ENCODE results near the gene RNF138.
"Not testable (repeated sequence)": the region's sequence is repeated elsewhere in the genome, so short reads cannot be mapped to it uniquely, and the experiment has no call there.

The RNF138 gene

DNA sequence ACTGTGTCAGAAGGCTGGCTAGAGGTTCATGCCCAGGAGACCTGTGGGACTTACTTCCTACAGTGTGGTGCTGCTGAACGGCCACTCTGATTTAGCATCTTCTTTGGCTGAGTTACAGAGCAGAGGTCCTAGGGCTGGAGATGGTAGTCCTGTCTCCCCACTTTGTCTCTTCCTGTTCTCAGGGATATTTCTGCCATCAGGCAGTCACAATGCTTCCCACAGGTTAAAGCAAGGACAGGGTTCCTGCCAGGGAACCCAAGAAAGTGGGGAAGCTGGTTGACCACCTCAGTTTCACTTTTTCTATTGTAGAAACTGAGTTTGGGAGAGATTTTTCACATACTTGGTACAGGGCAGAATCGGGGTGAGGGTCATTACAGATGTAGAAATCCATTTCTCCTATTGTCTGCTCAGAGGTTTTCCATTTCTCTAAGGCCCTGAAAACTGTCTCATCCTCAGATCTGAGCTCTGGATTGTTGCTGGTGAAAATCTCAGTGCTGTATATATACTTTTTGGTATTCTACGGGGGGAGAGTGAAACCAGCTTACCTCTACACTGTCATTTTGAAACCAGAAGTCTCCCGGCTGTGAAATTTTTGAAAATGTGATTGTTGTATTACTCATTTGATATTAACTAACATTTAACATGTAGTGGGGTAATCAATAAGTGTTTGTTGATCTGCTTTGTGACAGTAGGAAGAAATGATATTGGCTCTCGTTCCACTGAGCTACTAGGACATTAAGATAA lies 61.2 kb downstream of the RNF138 start:
- no peaks in the 10 kb centered on the region for H3K27me3 ChIP-seq (ENCODE audit: low read depth, low read length)
- H3K4me1 ChIP-seq (ENCODE audit: control insufficient read depth in 1 of 2, insufficient read depth in 2 of 2, low read length in 2 of 2), result no peaks in the 10 kb centered on the region
- H3K4me3 ChIP-seq (ENCODE audit: low read depth in 1 of 2, low read length in 2 of 2), result no peak overlapping the region
- H3K9me3 ChIP-seq (ENCODE audit: control insufficient read depth in 1 of 2, low read length in 2 of 2), result no peaks in the 10 kb centered on the region
- no peak overlapping the region for H3K27ac ChIP-seq (ENCODE audit: low read length)
- no peaks in the 10 kb centered on the region for H3K36me3 ChIP-seq (ENCODE audit: control insufficient read depth in 1 of 2, insufficient read depth in 2 of 2, low read length in 2 of 2)

DNA sequence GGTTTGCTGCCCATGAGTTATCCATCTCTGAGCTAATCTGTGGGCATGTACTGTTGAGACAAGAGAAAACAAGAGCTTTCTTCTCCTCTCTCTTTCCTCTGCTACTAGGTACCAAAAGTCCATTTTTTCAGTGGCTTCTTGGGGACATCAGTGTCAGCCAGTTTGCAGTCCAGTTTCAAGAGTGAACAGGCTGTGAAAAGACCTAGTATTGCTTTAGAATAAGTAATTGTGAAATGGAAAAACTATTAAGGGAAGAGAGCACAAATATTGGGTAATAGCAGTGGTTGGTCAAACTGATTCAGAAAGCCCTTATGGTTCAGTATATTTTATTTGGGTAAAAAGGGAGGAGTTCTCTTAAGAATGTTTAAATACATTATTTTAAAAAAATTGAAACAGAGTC lies 65.2 kb downstream of the RNF138 start:
- no peaks in the 10 kb centered on the region for H3K27me3 ChIP-seq (ENCODE audit: low read depth, low read length)
- H3K36me3 ChIP-seq (ENCODE audit: control insufficient read depth in 1 of 2, insufficient read depth in 2 of 2, low read length in 2 of 2), result no peaks in the 10 kb centered on the region
- H3K27ac ChIP-seq (ENCODE audit: low read length), result no peak overlapping the region
- H3K9me3 ChIP-seq (ENCODE audit: control insufficient read depth in 1 of 2, low read length in 2 of 2), result no peaks in the 10 kb centered on the region
- no peak overlapping the region for H3K4me3 ChIP-seq (ENCODE audit: low read depth in 1 of 2, low read length in 2 of 2)
- H3K4me1 ChIP-seq (ENCODE audit: control insufficient read depth in 1 of 2, insufficient read depth in 2 of 2, low read length in 2 of 2), result no peaks in the 10 kb centered on the region

DNA sequence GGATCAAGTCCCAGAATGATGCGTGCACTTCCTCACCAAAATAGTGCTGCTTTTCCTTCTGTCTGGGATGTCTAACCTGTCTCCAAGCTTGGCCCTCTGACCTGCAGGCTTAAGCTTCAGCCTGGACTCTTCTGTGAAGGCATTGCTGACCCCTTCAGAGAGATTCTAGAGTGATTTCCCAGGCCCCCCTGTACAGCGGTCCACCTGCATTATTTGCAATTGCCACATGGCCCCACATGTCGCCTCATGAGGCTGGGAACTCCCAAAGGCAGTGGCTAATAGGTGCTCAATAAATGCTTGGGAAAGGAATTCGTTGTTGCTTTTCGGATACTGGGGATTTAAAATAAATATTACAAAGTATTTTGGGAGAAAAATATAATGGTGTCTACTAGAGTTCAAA lies 65.9 kb downstream of the RNF138 start:
- no peaks in the 10 kb centered on the region for H3K9me3 ChIP-seq (ENCODE audit: control insufficient read depth in 1 of 2, low read length in 2 of 2)
- no peaks in the 10 kb centered on the region for H3K27me3 ChIP-seq (ENCODE audit: low read depth, low read length)
- no peak overlapping the region for H3K27ac ChIP-seq (ENCODE audit: low read length)
- no peak overlapping the region for H3K4me3 ChIP-seq (ENCODE audit: low read depth in 1 of 2, low read length in 2 of 2)
- no peaks in the 10 kb centered on the region for H3K36me3 ChIP-seq (ENCODE audit: control insufficient read depth in 1 of 2, insufficient read depth in 2 of 2, low read length in 2 of 2)
- H3K4me1 ChIP-seq (ENCODE audit: control insufficient read depth in 1 of 2, insufficient read depth in 2 of 2, low read length in 2 of 2), result no peaks in the 10 kb centered on the region

DNA sequence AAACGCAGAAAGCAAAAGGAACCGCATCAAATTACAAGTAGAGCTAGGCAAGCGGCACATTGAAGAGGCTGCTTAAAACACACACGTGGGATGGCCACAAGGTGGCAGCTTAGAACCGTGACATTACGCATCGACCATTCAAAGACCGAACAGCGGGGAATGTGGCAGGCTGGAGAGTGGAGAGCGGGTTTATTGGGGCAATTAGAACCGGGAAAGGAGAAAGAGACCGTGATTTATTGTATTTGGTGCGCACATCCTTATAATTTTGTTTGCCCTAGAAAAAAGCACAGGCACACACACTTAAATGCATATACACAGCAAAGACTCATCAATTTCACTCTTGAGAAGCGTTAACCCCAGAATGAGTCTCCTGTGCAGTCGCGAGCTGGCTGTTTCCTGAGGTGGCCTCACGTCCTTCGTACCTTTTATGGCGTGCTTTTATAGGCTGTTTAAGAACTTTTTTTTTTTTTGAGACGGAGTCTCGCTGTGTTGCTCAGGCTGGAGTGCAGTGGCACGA lies 66.5 kb downstream of the RNF138 start:
- peak overlapping the region; percentile 43 to 51 for H3K4me3 ChIP-seq (ENCODE audit: low read depth in 1 of 2, low read length in 2 of 2)
- H3K27ac ChIP-seq (ENCODE audit: low read length), result no peak overlapping the region
- no peaks in the 10 kb centered on the region for H3K36me3 ChIP-seq (ENCODE audit: control insufficient read depth in 1 of 2, insufficient read depth in 2 of 2, low read length in 2 of 2)
- no peaks in the 10 kb centered on the region for H3K27me3 ChIP-seq (ENCODE audit: low read depth, low read length)
- H3K4me1 ChIP-seq (ENCODE audit: control insufficient read depth in 1 of 2, insufficient read depth in 2 of 2, low read length in 2 of 2), result no peaks in the 10 kb centered on the region
- H3K9me3 ChIP-seq (ENCODE audit: control insufficient read depth in 1 of 2, low read length in 2 of 2), result no peaks in the 10 kb centered on the region

DNA sequence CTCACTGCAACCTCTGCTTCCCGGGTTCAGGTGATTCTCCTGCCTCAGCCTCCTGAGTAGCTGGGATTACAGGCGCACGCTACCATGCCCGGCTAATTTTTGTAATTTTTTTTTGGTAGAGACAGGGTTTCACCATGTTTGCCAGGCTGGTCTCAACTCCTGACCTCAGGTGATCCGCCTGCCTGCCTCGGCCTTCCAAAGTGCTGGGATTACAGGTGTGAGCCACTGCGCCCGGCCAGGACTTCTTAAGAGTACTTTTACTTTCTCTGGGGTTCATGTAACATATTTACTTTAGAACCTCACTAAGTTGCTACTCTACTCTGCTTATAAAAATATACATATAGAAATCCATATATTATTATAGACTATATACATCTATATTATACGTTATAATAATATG lies 67.0 kb downstream of the RNF138 start:
- H3K27ac ChIP-seq (ENCODE audit: low read length); H3K36me3 ChIP-seq (ENCODE audit: control insufficient read depth in 1 of 2, insufficient read depth in 2 of 2, low read length in 2 of 2); H3K27me3 ChIP-seq (ENCODE audit: low read depth, low read length); H3K4me1 ChIP-seq (ENCODE audit: control insufficient read depth in 1 of 2, insufficient read depth in 2 of 2, low read length in 2 of 2); H3K9me3 ChIP-seq (ENCODE audit: control insufficient read depth in 1 of 2, low read length in 2 of 2): not testable (repeated sequence)
- H3K4me3 ChIP-seq (ENCODE audit: low read depth in 1 of 2, low read length in 2 of 2), result peak overlapping the region; percentile 43 to 51

DNA sequence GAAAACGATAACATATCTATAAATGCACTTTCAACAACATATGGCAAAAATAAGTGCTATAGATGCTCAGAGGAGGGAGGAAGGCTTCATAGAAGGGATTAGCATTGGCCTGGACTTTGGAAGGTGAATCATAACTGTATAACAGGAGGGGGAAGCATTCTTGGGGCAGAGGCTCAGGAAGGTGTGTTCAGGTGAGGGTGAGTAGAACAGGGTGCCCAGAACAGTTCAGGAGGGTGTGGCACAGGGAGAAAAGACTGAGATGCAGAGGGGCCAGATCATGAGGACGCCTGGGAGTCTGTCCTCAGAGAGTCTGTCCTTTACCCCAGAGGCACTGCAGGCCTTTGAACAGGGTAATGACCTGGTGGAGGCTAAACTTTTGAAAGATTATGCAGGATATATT lies 68.9 kb downstream of the RNF138 start:
- no peak overlapping the region for H3K27ac ChIP-seq (ENCODE audit: low read length)
- no peaks in the 10 kb centered on the region for H3K4me1 ChIP-seq (ENCODE audit: control insufficient read depth in 1 of 2, insufficient read depth in 2 of 2, low read length in 2 of 2)
- H3K9me3 ChIP-seq (ENCODE audit: control insufficient read depth in 1 of 2, low read length in 2 of 2), result no peaks in the 10 kb centered on the region
- H3K36me3 ChIP-seq (ENCODE audit: control insufficient read depth in 1 of 2, insufficient read depth in 2 of 2, low read length in 2 of 2), result no peaks in the 10 kb centered on the region
- no peak overlapping the region for H3K4me3 ChIP-seq (ENCODE audit: low read depth in 1 of 2, low read length in 2 of 2)
- no peaks in the 10 kb centered on the region for H3K27me3 ChIP-seq (ENCODE audit: low read depth, low read length)

DNA sequence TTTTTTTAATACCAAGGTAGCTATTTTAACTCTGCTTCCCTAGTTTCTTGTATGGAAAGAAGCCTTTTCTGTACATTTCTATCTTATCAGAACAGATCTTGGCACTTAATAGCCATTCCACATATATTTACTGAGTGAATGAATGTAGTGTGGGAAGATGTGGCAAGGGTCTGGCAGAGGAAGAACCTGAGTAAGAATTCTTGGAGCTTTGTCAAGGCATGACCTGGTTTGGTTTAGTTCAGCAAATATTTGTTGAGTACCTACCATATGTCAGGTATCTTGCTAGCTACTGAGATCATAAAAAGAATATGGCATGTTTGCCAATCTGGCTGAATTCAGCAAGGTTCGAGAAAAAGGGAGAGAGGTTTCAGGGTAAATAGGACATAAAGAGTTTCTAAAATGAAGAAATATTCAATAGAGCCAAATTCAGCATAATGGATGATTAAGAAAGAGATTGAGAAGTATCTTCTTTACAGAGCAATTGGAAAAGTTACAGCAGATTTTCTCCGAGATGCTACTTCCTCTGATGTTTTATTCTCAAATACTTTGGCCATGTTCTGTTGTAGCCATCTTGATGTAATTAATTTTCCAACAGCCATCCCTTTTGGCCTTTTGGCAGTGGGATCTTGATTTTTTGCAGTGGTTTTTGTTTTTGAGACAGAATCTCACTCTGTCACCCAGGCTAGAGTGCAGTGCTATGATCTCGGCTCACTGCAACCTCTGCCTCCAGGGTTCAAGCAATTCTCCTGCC lies 76.5 kb downstream of the RNF138 start:
- H3K4me1 ChIP-seq (ENCODE audit: control insufficient read depth in 1 of 2, insufficient read depth in 2 of 2, low read length in 2 of 2), result no peaks in the 10 kb centered on the region
- H3K27me3 ChIP-seq (ENCODE audit: low read depth, low read length), result no peaks in the 10 kb centered on the region
- no peaks in the 10 kb centered on the region for H3K9me3 ChIP-seq (ENCODE audit: control insufficient read depth in 1 of 2, low read length in 2 of 2)
- H3K4me3 ChIP-seq (ENCODE audit: low read depth in 1 of 2, low read length in 2 of 2), result no peak overlapping the region
- H3K27ac ChIP-seq (ENCODE audit: low read length), result no peak overlapping the region
- H3K36me3 ChIP-seq (ENCODE audit: control insufficient read depth in 1 of 2, insufficient read depth in 2 of 2, low read length in 2 of 2), result no peaks in the 10 kb centered on the region

DNA sequence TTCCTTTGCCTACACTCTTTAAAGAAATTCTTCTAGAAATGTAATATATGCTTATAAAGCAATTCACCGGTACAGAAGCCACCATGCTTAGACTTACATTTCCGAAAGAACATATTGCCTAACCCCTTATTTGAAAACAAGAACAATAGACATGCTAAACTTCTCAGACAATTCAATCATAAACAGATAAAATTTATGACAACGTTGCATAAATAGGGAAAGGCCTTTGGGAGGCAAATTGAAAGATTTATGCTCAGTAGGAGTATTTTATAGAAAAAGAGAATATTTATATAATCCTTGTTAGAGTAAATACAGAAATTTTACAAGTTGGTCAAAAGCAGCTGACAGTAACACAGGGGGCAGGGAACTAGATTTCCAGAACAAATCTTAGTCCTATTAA lies 82.0 kb downstream of the RNF138 start:
- Histone ChIP-seq H3K36me3 (ENCODE audit: control insufficient read depth in 1 of 2, insufficient read depth in 2 of 2, low read length in 2 of 2) (no peaks in the 10 kb centered on the region), H3K4me1 (ENCODE audit: control insufficient read depth in 1 of 2, insufficient read depth in 2 of 2, low read length in 2 of 2) (no peaks in the 10 kb centered on the region), H3K27me3 (ENCODE audit: low read depth, low read length) (no peaks in the 10 kb centered on the region), H3K27ac (ENCODE audit: low read length) (no peak overlapping the region), H3K9me3 (ENCODE audit: control insufficient read depth in 1 of 2, low read length in 2 of 2) (no peaks in the 10 kb centered on the region), H3K4me3 (ENCODE audit: low read depth in 1 of 2, low read length in 2 of 2) (no peak overlapping the region)

DNA sequence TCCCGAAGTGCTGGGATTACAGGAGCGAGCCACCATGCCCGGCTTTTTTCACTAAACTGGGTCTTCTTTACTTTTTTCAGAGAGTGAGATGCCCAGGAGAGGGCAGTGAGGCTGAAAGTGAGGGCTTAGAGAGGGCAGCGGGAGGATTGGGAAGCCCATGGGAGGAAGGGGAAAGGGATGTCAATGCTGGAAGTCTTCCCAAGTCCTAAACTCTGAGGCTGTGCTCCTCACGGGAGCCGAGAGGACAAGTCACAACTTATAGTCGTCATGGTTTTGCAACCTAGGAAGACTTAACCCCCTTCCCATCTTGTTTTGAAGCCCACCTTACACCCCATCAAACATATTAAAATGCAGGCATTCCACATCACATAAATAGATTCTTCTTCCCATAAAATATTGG lies 83.0 kb downstream of the RNF138 start:
- H3K9me3 ChIP-seq (ENCODE audit: control insufficient read depth in 1 of 2, low read length in 2 of 2), result no peaks in the 10 kb centered on the region
- H3K36me3 ChIP-seq (ENCODE audit: control insufficient read depth in 1 of 2, insufficient read depth in 2 of 2, low read length in 2 of 2), result no peaks in the 10 kb centered on the region
- no peak overlapping the region for H3K27ac ChIP-seq (ENCODE audit: low read length)
- H3K4me3 ChIP-seq (ENCODE audit: low read depth in 1 of 2, low read length in 2 of 2), result no peak overlapping the region
- H3K27me3 ChIP-seq (ENCODE audit: low read depth, low read length), result no peaks in the 10 kb centered on the region
- no peaks in the 10 kb centered on the region for H3K4me1 ChIP-seq (ENCODE audit: control insufficient read depth in 1 of 2, insufficient read depth in 2 of 2, low read length in 2 of 2)

DNA sequence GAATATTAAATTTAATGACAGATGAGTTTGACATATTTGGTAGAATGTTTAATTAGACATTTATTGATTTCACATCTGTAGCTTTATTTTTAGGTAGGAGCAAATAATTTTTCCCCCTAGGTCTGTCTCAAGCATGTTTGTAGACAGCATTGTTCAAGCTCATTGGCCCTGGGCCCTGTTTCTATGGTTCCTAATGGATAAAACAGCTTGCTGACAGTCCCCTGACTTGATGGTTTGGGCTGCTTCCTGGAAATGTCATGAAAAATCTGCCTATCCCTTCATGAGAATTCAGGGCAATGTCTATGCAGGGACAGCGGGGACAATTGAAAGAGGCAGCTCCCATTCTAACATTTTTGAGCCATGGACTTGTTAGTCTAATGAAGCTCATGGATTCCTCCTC lies 83.6 kb downstream of the RNF138 start:
- H3K9me3 ChIP-seq (ENCODE audit: control insufficient read depth in 1 of 2, low read length in 2 of 2), result no peaks in the 10 kb centered on the region
- H3K4me1 ChIP-seq (ENCODE audit: control insufficient read depth in 1 of 2, insufficient read depth in 2 of 2, low read length in 2 of 2), result no peaks in the 10 kb centered on the region
- H3K36me3 ChIP-seq (ENCODE audit: control insufficient read depth in 1 of 2, insufficient read depth in 2 of 2, low read length in 2 of 2), result no peaks in the 10 kb centered on the region
- no peak overlapping the region for H3K27ac ChIP-seq (ENCODE audit: low read length)
- no peak overlapping the region for H3K4me3 ChIP-seq (ENCODE audit: low read depth in 1 of 2, low read length in 2 of 2)
- no peaks in the 10 kb centered on the region for H3K27me3 ChIP-seq (ENCODE audit: low read depth, low read length)

DNA sequence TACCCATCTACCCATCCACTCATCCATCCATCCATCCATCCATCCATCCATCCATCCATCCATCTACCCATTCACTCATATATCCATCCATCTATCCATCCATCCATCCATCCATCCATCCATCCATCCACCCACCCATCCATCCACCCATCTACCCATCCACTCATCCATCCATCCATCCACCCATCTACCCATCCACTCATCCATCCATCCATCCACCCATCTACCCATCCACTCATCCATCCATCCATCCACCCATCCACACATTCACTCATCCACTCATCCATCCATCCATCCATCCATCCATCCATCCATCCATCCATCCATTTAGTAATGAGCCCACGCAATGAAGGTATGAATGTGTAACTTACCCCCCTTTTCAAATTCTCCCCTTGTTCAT lies 85.1 kb downstream of the RNF138 start:
- not testable (repeated sequence) for H3K36me3 ChIP-seq (ENCODE audit: control insufficient read depth in 1 of 2, insufficient read depth in 2 of 2, low read length in 2 of 2); H3K27me3 ChIP-seq (ENCODE audit: low read depth, low read length)

More for the DNA sequence above, 85.1 kb downstream of the RNF138 start:
- not testable (repeated sequence) for H3K9me3 ChIP-seq (ENCODE audit: control insufficient read depth in 1 of 2, low read length in 2 of 2); H3K27ac ChIP-seq (ENCODE audit: low read length); H3K4me3 ChIP-seq (ENCODE audit: low read depth in 1 of 2, low read length in 2 of 2); H3K4me1 ChIP-seq (ENCODE audit: control insufficient read depth in 1 of 2, insufficient read depth in 2 of 2, low read length in 2 of 2)
